MM.1S (cell line): Measurements from ENCODE around the gene ATG12.

Experiments used
- DNase-seq: peaks from one replicate; pipeline ENCODE4 v3.0.0-alpha.2; 2015
- H2AFZ ChIP-seq: fragments of 300-600 bp; sonication (generic); 2 replicates; pipeline ENCODE4 v1.6.0; 2016; ENCODE audit warnings: antibody characterized with exemption, low read length
- H3F3A ChIP-seq: fragments of 300-600 bp; sonication (generic); 2 replicates; pipeline ENCODE4 v1.6.1; 2016; ENCODE audit warnings: mild to moderate bottlenecking, antibody characterized with exemption, low read length, moderate library complexity, mixed read lengths; ENCODE audit not compliant: insufficient read depth
- H3K27ac ChIP-seq: fragments of 300-600 bp; sonication (generic); 2 replicates; pipeline ENCODE4 v1.5.1; 2016; ENCODE audit warnings: mild to moderate bottlenecking, low read length
- H3K27me3 ChIP-seq: fragments of 300-600 bp; sonication (generic); replicated peaks from 2 replicates; pipeline ENCODE4 v1.6.0; 2016; ENCODE audit warnings: low read length; ENCODE audit not compliant: insufficient read depth
- H3K36me3 ChIP-seq: fragments of 300-600 bp; sonication (generic); replicated peaks from 2 replicates; pipeline ENCODE4 v1.6.1; 2016; ENCODE audit warnings: mild to moderate bottlenecking, low read length, mixed read lengths; ENCODE audit not compliant: insufficient read depth
- H3K4me1 ChIP-seq: fragments of 300-600 bp; sonication (generic); 2 replicates; pipeline ENCODE4 v1.6.1; 2016; ENCODE audit warnings: low read length, mixed read lengths
- H3K4me2 ChIP-seq: fragments of 300-600 bp; sonication (generic); 2 replicates; pipeline ENCODE4 v1.6.0; 2016; ENCODE audit warnings: low read depth, low read length
- H3K4me3 ChIP-seq: fragments of 300-600 bp; sonication (generic); 2 replicates; pipeline ENCODE4 v1.5.1; 2016; ENCODE audit warnings: low read length, mixed read lengths
- H3K79me2 ChIP-seq: fragments of 300-600 bp; sonication (generic); 2 replicates; pipeline ENCODE4 v1.6.1; 2016; ENCODE audit warnings: mixed run types, low read length, mixed read lengths
- H3K9ac ChIP-seq: fragments of 300-600 bp; sonication (generic); 2 replicates; pipeline ENCODE4 v1.6.1; 2016; ENCODE audit warnings: low read length, mixed read lengths
- H3K9me2 ChIP-seq: fragments of 300-600 bp; sonication (generic); replicated peaks from 2 replicates; pipeline ENCODE4 v1.6.1; 2016; ENCODE audit warnings: mild to moderate bottlenecking, low read length, mixed read lengths; ENCODE audit not compliant: insufficient read depth
- H3K9me3 ChIP-seq: fragments of 300-600 bp; sonication (generic); replicated peaks from 2 replicates; pipeline ENCODE4 v1.6.1; 2016; ENCODE audit warnings: mild to moderate bottlenecking, low read length, mixed read lengths; ENCODE audit not compliant: insufficient read depth
- H4K20me1 ChIP-seq: fragments of 300-600 bp; sonication (generic); 2 replicates; pipeline ENCODE4 v1.6.1; 2016; ENCODE audit warnings: mild to moderate bottlenecking, low read length, moderate library complexity, mixed read lengths; ENCODE audit not compliant: insufficient read depth
- EZH2 ChIP-seq: fragments of 300-600 bp; sonication (generic); optimal IDR thresholded peaks from 2 replicates; pipeline ENCODE3; 2017; ENCODE audit warnings: low read depth, mild to moderate bottlenecking, antibody characterized with exemption, low read length, mixed read lengths
- EZH2phosphoT487 ChIP-seq: fragments of 300-600 bp; sonication (generic); IDR thresholded peaks from 2 replicates; pipeline ENCODE4 v1.6.1; 2018; ENCODE audit warnings: antibody characterized with exemption, low read length
- TF ChIP-seq, protein P1 (sequence below): fragments of 300-600 bp; sonication (generic); IDR thresholded peaks from 2 replicates; pipeline ENCODE4 v1.5.1; 2016; ENCODE audit warnings: antibody characterized with exemption, low read length, mixed read lengths

The ATG12 gene

GRCh38 chr5:115842952-115843351 is 1.6 kb upstream of the ATG12 start:
- peaks cover 14% of the 10 kb centered on the region; the same call in 1 of the 2 replicates for H3K4me1 ChIP-seq
- no peak for TF ChIP-seq EZH2phosphoT487
- TF ChIP-seq, protein P1, sequence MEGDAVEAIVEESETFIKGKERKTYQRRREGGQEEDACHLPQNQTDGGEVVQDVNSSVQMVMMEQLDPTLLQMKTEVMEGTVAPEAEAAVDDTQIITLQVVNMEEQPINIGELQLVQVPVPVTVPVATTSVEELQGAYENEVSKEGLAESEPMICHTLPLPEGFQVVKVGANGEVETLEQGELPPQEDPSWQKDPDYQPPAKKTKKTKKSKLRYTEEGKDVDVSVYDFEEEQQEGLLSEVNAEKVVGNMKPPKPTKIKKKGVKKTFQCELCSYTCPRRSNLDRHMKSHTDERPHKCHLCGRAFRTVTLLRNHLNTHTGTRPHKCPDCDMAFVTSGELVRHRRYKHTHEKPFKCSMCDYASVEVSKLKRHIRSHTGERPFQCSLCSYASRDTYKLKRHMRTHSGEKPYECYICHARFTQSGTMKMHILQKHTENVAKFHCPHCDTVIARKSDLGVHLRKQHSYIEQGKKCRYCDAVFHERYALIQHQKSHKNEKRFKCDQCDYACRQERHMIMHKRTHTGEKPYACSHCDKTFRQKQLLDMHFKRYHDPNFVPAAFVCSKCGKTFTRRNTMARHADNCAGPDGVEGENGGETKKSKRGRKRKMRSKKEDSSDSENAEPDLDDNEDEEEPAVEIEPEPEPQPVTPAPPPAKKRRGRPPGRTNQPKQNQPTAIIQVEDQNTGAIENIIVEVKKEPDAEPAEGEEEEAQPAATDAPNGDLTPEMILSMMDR, result no peak
- TF ChIP-seq EZH2, result no peak
- peaks cover 80% of the 10 kb centered on the region for H3K79me2 ChIP-seq
- DNase-seq, result no peak
- H3K9me3 ChIP-seq, result no peaks in the 10 kb centered on the region
- peak overlapping the region; percentile 67 for H3K4me2 ChIP-seq
- peaks cover 6% of the 10 kb centered on the region; the same call in 1 of the 2 replicates for H3F3A ChIP-seq
- peak overlapping the region; percentile 79 for H3K4me3 ChIP-seq
- H3K9ac ChIP-seq, result no peak overlapping the region
- H3K27me3 ChIP-seq, result no peaks in the 10 kb centered on the region
- no peaks in the 10 kb centered on the region for H3K9me2 ChIP-seq
- H2AFZ ChIP-seq, result peak overlapping the region; percentile 89
- peaks cover 13% of the 10 kb centered on the region for H4K20me1 ChIP-seq
- H3K36me3 ChIP-seq, result no peaks in the 10 kb centered on the region; the same call in 1 of the 2 replicates
- H3K27ac ChIP-seq, result no peak overlapping the region

DNA sequence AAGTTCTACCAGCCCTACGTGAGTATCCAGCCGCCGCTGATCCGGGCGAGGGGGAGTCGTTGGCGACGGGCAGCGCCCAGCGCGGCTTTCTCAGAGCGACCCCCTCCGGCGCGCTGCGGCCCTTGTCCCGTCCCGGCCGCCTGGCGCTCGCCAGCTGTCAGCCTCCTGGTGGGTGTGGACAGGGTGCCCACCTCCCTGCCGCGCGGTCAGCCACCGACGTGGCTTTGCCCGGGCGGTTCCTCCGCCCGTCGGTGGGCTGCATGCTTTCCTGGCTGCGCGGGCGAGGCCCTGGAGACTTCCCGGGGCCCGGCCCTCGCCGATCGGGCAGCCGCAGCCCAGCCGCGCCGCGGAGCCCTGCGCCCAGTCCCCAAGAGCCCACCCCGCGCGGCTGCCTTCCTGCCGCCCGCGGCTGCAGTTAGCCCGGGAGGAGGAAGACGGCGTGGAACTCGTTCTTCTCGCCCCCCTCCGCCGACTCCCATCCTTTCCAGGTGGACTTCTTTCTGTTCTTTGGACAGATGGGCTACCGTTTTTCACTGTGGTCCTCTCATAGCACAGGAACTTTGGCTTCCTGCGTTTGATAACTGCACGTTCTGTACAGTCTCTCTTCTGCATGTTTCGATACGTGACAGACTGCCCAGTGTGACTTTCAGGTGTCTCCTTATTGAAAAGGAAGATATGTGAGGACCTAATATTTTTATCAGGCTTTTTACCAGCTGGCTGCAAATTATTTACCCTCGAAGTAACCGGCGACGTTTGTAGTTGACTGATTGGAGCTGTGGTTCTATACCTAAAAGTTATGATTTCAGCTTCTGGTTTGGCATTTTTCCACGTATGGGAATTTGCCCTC is 947 bp upstream of the ATG12 start:
- Histone ChIP-seq H3K4me2 (peak overlapping the region; percentile 67), H3K27me3 (no peaks in the 10 kb centered on the region), H3K9ac (peak overlapping the region; percentile 80), H3K4me3 (peak overlapping the region; percentile 79), H3K79me2 (peaks cover 85% of the 10 kb centered on the region), H2AFZ (peak overlapping the region; percentile 89), H4K20me1 (peaks cover 13% of the 10 kb centered on the region), H3K27ac (peak overlapping the region; percentile 66; the same call in 1 of the 2 replicates), H3K9me2 (no peaks in the 10 kb centered on the region), H3K9me3 (no peaks in the 10 kb centered on the region), H3K4me1 (peaks cover 14% of the 10 kb centered on the region; the same call in 1 of the 2 replicates), H3K36me3 (no peaks in the 10 kb centered on the region; the same call in 1 of the 2 replicates), H3F3A (peaks cover 6% of the 10 kb centered on the region; the same call in 1 of the 2 replicates)
- no peak for TF ChIP-seq EZH2
- no peak for TF ChIP-seq EZH2phosphoT487
- TF ChIP-seq, protein P1, result no peak
- peak; percentile 38 for DNase-seq

DNA sequence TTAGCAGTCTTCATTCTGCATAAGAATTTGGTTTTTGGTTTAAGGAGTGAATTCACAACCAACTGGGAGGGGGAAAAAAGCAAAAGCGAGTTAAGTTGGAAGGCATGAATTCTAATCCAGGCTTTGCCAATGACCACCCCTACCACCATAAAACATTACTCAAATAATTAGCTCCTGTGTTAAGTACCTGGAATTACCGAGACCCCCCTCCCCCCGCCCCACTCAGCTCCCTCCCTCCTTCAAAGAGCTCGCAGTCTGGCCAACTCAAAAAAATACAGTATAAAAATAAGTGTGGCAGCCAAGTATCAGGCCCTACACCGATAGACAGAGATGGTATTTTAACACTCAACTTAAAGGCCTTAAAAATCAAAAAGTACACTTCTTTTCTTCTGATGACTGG is 492 bp downstream of the ATG12 start:
- peak overlapping the region; percentile 79 for H3K4me3 ChIP-seq
- peak overlapping the region; percentile 66; the same call in 1 of the 2 replicates for H3K27ac ChIP-seq
- H3K36me3 ChIP-seq, result peaks cover 3% of the 10 kb centered on the region; the same call in 1 of the 2 replicates
- peaks cover 14% of the 10 kb centered on the region; the same call in 1 of the 2 replicates for H3K4me1 ChIP-seq
- peak overlapping the region; percentile 85 for H3K4me2 ChIP-seq
- no peak for TF ChIP-seq EZH2
- no peak for TF ChIP-seq EZH2phosphoT487
- TF ChIP-seq, protein P1, result no peak
- H3K79me2 ChIP-seq, result peaks cover 76% of the 10 kb centered on the region
- no peaks in the 10 kb centered on the region for H3K27me3 ChIP-seq
- no peaks in the 10 kb centered on the region for H3K9me3 ChIP-seq
- peak overlapping the region; percentile 53 for H2AFZ ChIP-seq
- H3K9me2 ChIP-seq, result no peaks in the 10 kb centered on the region
- H4K20me1 ChIP-seq, result peaks cover 13% of the 10 kb centered on the region
- H3F3A ChIP-seq, result peaks cover 6% of the 10 kb centered on the region; the same call in 1 of the 2 replicates
- H3K9ac ChIP-seq, result peak overlapping the region; percentile 80
- DNase-seq, result no peak
